K562 (cell line): ENCODE data around the gene SHISA8.

ENCODE experiments used
- JUN ChIP-seq, 2 experiments: sonication (generic) in 1 of 2; formaldehyde crosslinking in 1 of 2; IDR thresholded peaks; 2 replicates each; pipeline versions ENCODE4 v1.6.1 to v1.8.0; 2012 to 2022; ENCODE audit warnings: borderline replicate concordance in 2 of 2, mild to moderate bottlenecking in 2 of 2, improper control_type of control experiment in 1 of 2, low read depth in 1 of 2, low read length in 1 of 2, missing genetic modification reagents in 1 of 2
- TF ChIP-seq, protein P1 (sequence below), 3 experiments: IDR thresholded peaks in 2 of 3; conservative IDR thresholded peaks in 1 of 3; 2 replicates each; pipeline ENCODE4 v1.5.1; 2011 to 2012; ENCODE audit warnings: low read length in 3 of 3, mild to moderate bottlenecking in 3 of 3, control low read depth in 2 of 3, improper control_type of control experiment in 1 of 3, inconsistent platforms in 1 of 3, low read depth in 1 of 3, mixed read lengths in 1 of 3, moderate library complexity in 1 of 3; ENCODE audit not compliant: insufficient read depth in 2 of 3

DNA sequence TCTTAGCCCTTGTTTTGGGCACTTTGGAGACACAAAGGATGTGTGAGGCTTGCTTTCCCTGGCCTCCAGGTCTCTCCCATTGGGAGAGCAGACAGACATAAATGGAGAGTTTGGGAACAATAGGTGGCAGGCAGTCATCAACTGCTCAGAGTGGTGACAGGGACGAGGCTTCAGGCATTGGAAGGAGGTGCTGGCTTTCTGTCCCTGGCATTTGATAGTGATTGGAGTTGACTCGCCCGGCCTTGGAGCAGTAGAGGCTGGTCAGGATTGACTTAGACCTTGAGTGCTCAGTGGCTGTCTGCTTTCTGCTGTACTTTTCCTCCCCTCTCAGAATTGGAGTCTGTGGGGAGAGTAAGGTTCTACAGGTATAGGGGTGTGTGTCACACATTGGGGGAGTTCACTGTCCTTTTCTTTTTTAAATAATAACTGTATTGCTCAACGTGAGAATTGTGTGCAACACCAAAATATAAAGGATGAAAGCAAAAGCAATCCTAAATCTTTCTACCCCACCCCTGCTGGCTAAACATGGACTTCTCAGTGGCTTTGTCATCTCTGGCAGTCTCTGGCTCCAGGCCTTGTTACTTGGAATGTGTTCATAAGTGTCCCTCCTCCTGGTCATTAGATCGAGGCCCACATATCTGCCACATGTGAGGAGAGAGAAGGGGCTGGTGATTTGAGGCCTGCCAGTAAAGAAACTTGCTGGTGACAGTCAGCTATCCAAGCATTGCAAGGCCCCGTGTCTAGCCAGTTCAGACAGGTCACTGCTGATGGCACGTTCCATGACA, 21.1 kb downstream of the SHISA8 start:
- TF ChIP-seq JUN (IDR thresholded peaks at IDR 0.05; ENCODE audit: borderline replicate concordance, low read depth, low read length) = no peak
- no peak for TF ChIP-seq JUN (CRISPR knock-in tag; IDR thresholded peaks at IDR 0.05; ENCODE audit: borderline replicate concordance)
- TF ChIP-seq, protein P1, sequence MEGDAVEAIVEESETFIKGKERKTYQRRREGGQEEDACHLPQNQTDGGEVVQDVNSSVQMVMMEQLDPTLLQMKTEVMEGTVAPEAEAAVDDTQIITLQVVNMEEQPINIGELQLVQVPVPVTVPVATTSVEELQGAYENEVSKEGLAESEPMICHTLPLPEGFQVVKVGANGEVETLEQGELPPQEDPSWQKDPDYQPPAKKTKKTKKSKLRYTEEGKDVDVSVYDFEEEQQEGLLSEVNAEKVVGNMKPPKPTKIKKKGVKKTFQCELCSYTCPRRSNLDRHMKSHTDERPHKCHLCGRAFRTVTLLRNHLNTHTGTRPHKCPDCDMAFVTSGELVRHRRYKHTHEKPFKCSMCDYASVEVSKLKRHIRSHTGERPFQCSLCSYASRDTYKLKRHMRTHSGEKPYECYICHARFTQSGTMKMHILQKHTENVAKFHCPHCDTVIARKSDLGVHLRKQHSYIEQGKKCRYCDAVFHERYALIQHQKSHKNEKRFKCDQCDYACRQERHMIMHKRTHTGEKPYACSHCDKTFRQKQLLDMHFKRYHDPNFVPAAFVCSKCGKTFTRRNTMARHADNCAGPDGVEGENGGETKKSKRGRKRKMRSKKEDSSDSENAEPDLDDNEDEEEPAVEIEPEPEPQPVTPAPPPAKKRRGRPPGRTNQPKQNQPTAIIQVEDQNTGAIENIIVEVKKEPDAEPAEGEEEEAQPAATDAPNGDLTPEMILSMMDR (IDR thresholded peaks at IDR 0.05 in 2 of 3, conservative IDR thresholded peaks at IDR 0.05 in 1 of 3; ENCODE audit: insufficient read depth in 2 of 3, low read depth in 1 of 3, low read length in 3 of 3) = no peak
